ENCODE results near the gene NPHP3.

NPHP3 gene

GRCh38 chr3:132655471-132655870 lies 66.7 kb downstream of the NPHP3 start:
- Histone ChIP-seq H3K9me2 (replicated peaks; ENCODE audit: insufficient read depth, low read length) (no peaks in the 10 kb centered on the region), H3K27me3 (ENCODE audit: low read length) (no peaks in the 10 kb centered on the region), H3K9me3 (ENCODE audit: insufficient read depth, low read length) (no peaks in the 10 kb centered on the region), H2AFZ (ENCODE audit: low read depth, low read length, severe bottlenecking) (no peak overlapping the region), H3K4me3 (ENCODE audit: insufficient read depth, low read length, poor library complexity, severe bottlenecking) (no peak overlapping the region), H3K36me3 (ENCODE audit: low read length) (no peaks in the 10 kb centered on the region), H3F3A (ENCODE audit: insufficient read depth) (no peaks in the 10 kb centered on the region), H3K9ac (ENCODE audit: low read length) (no peak overlapping the region), H4K20me1 (ENCODE audit: low read depth, low read length) (no peaks in the 10 kb centered on the region), H3K79me2 (ENCODE audit: insufficient read depth, low read length) (peaks cover 3% of the 10 kb centered on the region; the same call in 1 of the 2 replicates), H3K27ac (ENCODE audit: low read depth, low read length) (no peak overlapping the region), H3K4me2 (ENCODE audit: low read depth, low read length, poor library complexity, severe bottlenecking) (no peak overlapping the region)
- TF ChIP-seq EZH2phosphoT487 (conservative IDR thresholded peaks at IDR 0.05; ENCODE audit: low read length) = no peak
- TF ChIP-seq, protein P1, sequence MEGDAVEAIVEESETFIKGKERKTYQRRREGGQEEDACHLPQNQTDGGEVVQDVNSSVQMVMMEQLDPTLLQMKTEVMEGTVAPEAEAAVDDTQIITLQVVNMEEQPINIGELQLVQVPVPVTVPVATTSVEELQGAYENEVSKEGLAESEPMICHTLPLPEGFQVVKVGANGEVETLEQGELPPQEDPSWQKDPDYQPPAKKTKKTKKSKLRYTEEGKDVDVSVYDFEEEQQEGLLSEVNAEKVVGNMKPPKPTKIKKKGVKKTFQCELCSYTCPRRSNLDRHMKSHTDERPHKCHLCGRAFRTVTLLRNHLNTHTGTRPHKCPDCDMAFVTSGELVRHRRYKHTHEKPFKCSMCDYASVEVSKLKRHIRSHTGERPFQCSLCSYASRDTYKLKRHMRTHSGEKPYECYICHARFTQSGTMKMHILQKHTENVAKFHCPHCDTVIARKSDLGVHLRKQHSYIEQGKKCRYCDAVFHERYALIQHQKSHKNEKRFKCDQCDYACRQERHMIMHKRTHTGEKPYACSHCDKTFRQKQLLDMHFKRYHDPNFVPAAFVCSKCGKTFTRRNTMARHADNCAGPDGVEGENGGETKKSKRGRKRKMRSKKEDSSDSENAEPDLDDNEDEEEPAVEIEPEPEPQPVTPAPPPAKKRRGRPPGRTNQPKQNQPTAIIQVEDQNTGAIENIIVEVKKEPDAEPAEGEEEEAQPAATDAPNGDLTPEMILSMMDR (IDR thresholded peaks at IDR 0.05; ENCODE audit: insufficient read depth, low read length, poor library complexity, severe bottlenecking) = no peak

DNA sequence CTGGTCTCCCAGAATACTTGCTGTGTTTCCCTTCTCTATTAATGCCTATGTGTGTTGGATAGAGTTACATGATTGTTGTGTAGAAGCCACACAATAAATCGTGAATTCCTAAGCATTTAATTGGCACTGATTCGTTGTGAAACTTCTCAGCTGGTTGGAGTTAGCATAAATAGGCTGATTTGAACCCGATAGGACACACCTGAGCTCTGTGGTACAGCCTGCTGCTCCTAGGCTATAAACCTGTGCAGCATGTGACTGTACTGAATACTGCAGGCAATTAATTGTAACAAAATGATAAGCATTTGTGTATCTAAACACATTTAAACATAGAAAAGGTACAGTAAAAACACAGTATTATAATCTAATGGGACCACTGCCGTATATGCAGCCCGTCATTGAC lies 67.5 kb downstream of the NPHP3 start:
- no peaks in the 10 kb centered on the region for H3K79me2 ChIP-seq (ENCODE audit: insufficient read depth, low read length)
- H3K36me3 ChIP-seq (ENCODE audit: low read length) = no peaks in the 10 kb centered on the region
- no peaks in the 10 kb centered on the region for H3K9me2 ChIP-seq (replicated peaks; ENCODE audit: insufficient read depth, low read length)
- no peak overlapping the region for H3K27ac ChIP-seq (ENCODE audit: low read depth, low read length)
- no peaks in the 10 kb centered on the region for H3K27me3 ChIP-seq (ENCODE audit: low read length)
- TF ChIP-seq EZH2phosphoT487 (conservative IDR thresholded peaks at IDR 0.05; ENCODE audit: low read length) = no peak
- TF ChIP-seq, protein P1 (IDR thresholded peaks at IDR 0.05; ENCODE audit: insufficient read depth, low read length, poor library complexity, severe bottlenecking) = no peak
- H3K9ac ChIP-seq (ENCODE audit: low read length) = no peak overlapping the region
- H3K4me2 ChIP-seq (ENCODE audit: low read depth, low read length, poor library complexity, severe bottlenecking) = no peak overlapping the region
- no peak overlapping the region for H3K4me3 ChIP-seq (ENCODE audit: insufficient read depth, low read length, poor library complexity, severe bottlenecking)
- no peaks in the 10 kb centered on the region for H3K9me3 ChIP-seq (ENCODE audit: insufficient read depth, low read length)
- H4K20me1 ChIP-seq (ENCODE audit: low read depth, low read length) = no peaks in the 10 kb centered on the region
- no peaks in the 10 kb centered on the region for H3F3A ChIP-seq (ENCODE audit: insufficient read depth)
- no peak overlapping the region for H2AFZ ChIP-seq (ENCODE audit: low read depth, low read length, severe bottlenecking)

- Histone ChIP-seq H3K4me2 (ENCODE audit: low read depth, low read length, poor library complexity, severe bottlenecking) (no peak overlapping the region), H3K9me2 (replicated peaks; ENCODE audit: insufficient read depth, low read length) (no peaks in the 10 kb centered on the region), H3K9me3 (ENCODE audit: insufficient read depth, low read length) (no peaks in the 10 kb centered on the region), H2AFZ (ENCODE audit: low read depth, low read length, severe bottlenecking) (no peak overlapping the region), H3K4me3 (ENCODE audit: insufficient read depth, low read length, poor library complexity, severe bottlenecking) (no peak overlapping the region), H3K9ac (ENCODE audit: low read length) (no peak overlapping the region), H3F3A (ENCODE audit: insufficient read depth) (no peaks in the 10 kb centered on the region), H3K36me3 (ENCODE audit: low read length) (no peaks in the 10 kb centered on the region), H3K27me3 (ENCODE audit: low read length) (no peaks in the 10 kb centered on the region), H3K27ac (ENCODE audit: low read depth, low read length) (no peak overlapping the region), H3K79me2 (ENCODE audit: insufficient read depth, low read length) (no peaks in the 10 kb centered on the region), H4K20me1 (ENCODE audit: low read depth, low read length) (no peaks in the 10 kb centered on the region)
- TF ChIP-seq, protein P1 (IDR thresholded peaks at IDR 0.05; ENCODE audit: insufficient read depth, low read length, poor library complexity, severe bottlenecking) = no peak
- TF ChIP-seq EZH2phosphoT487 (conservative IDR thresholded peaks at IDR 0.05; ENCODE audit: low read length) = no peak
These were observed 68.0 kb downstream of the NPHP3 start for GRCh38 chr3:132654190-132654589.

All from SU-DHL-6 (cell line).